Measurements from ENCODE around the gene PRRG2. TPM values are rescaled to one million over a fixed set of nuclear protein-coding genes. Genes with fewer than 3 reads are reported as not detected.
A peak's percentile ranks its signal among the peaks of the same experiment; 100 is the strongest.

The PRRG2 gene
- total and polyA plus RNA-seq, 2 experiments from 2014 or later, result 2.0 to 3.8 TPM

GRCh38 chr19:49609499-49610092 lies 28.5 kb downstream of the PRRG2 start (continued):
- TF ChIP-seq ETS1 (IDR thresholded peaks at IDR 0.05) (no peak), STAT1 (IDR thresholded peaks at IDR 0.05; ENCODE audit: unreplicated experiment) (no peak), ZNF114 (CRISPR knock-in tag; IDR thresholded peaks at IDR 0.05) (no peak), EZH2phosphoT487 (IDR thresholded peaks at IDR 0.05; ENCODE audit: unreplicated experiment) (no peak), ZNF331 (CRISPR knock-in tag; IDR thresholded peaks at IDR 0.05; ENCODE audit: low read depth) (no peak), CREB1 (CRISPR knock-in tag; IDR thresholded peaks at IDR 0.05; ENCODE audit: low read depth) (no peak)

- no peak overlapping the region for H3K4me2 ChIP-seq
- DNase-seq (ENCODE audit: low spot score), result no peak
- no peaks in the 10 kb centered on the region for H3K9me2 ChIP-seq (ENCODE audit: insufficient read depth)
- H3K4me3 Mint-ChIP-seq, result no peak overlapping the region
- peaks cover 8% of the 10 kb centered on the region for H3K27me3 Mint-ChIP-seq (ENCODE audit: insufficient read depth, low read depth, poor library complexity)
- no peak overlapping the region for H3K27ac ChIP-seq (ENCODE audit: low read depth)
- no peak overlapping the region for H3K27ac Mint-ChIP-seq
- peaks cover 77% of the 10 kb centered on the region for H3K36me3 Mint-ChIP-seq (ENCODE audit: low read depth)
- ATAC-seq, result no peak
- peaks cover 60% of the 10 kb centered on the region for H3K79me2 ChIP-seq (replicated peaks; ENCODE audit: insufficient read depth)
- no peak for TF ChIP-seq ETS1 (IDR thresholded peaks at IDR 0.05)
- H3F3A ChIP-seq (replicated peaks; ENCODE audit: low read depth), result peaks cover 19% of the 10 kb centered on the region
- H3K9me3 Mint-ChIP-seq, result no peaks in the 10 kb centered on the region
- no peaks in the 10 kb centered on the region for H3K4me1 Mint-ChIP-seq
- H4K20me1 ChIP-seq (replicated peaks; ENCODE audit: insufficient read depth), result peaks cover 46% of the 10 kb centered on the region
- H3K27me3 ChIP-seq (ENCODE audit: insufficient read depth), result no peaks in the 10 kb centered on the region
- no peak overlapping the region for H3K4me3 ChIP-seq
- no peaks in the 10 kb centered on the region; the same call in 1 of the 2 replicates for H3K4me1 ChIP-seq (ENCODE audit: insufficient read depth)
- H2AFZ ChIP-seq, result no peak overlapping the region
- peaks cover 13% of the 10 kb centered on the region for H3K36me3 ChIP-seq (ENCODE audit: insufficient read depth)
Observed at GRCh38 chr19:49613374-49613773, 32.3 kb downstream of the PRRG2 start.

- peaks cover 51% of the 10 kb centered on the region for H3K79me2 ChIP-seq (replicated peaks; ENCODE audit: insufficient read depth)
- H2AFZ ChIP-seq, result no peak overlapping the region
- peaks cover 46% of the 10 kb centered on the region for H4K20me1 ChIP-seq (replicated peaks; ENCODE audit: insufficient read depth)
- H3K36me3 ChIP-seq (ENCODE audit: insufficient read depth), result peaks cover 17% of the 10 kb centered on the region
- H3K4me3 Mint-ChIP-seq, result no peak overlapping the region
- no peaks in the 10 kb centered on the region for H3K4me1 Mint-ChIP-seq
- no peaks in the 10 kb centered on the region for H3K9me3 Mint-ChIP-seq
- peak in 1 of 2 experiments; percentile 16; a peak in 1 of 4 replicates for TF ChIP-seq CTCF (conservative IDR thresholded peaks at IDR 0.05; ENCODE audit: low read depth in 2 of 2)
- TF ChIP-seq NANOG (IDR thresholded peaks at IDR 0.05; ENCODE audit: borderline replicate concordance), result no peak
- no peak for TF ChIP-seq POLR2AphosphoS5 (IDR thresholded peaks at IDR 0.05; ENCODE audit: low read depth)
- no peak for TF ChIP-seq ZNF331 (CRISPR knock-in tag; IDR thresholded peaks at IDR 0.05; ENCODE audit: low read depth)
- TF ChIP-seq ETS1 (IDR thresholded peaks at IDR 0.05), result no peak
- no peak for TF ChIP-seq EZH2phosphoT487 (IDR thresholded peaks at IDR 0.05; ENCODE audit: unreplicated experiment)
- no peak overlapping the region; the same call in 1 of the 2 replicates for H3K27ac Mint-ChIP-seq
- no peaks in the 10 kb centered on the region; the same call in 1 of the 2 replicates for H3K4me1 ChIP-seq (ENCODE audit: insufficient read depth)
- H3K36me3 Mint-ChIP-seq (ENCODE audit: low read depth), result peaks cover 77% of the 10 kb centered on the region
- no peak overlapping the region for H3K4me3 ChIP-seq
- no peak overlapping the region for H3K27ac ChIP-seq (ENCODE audit: low read depth)
- no peak overlapping the region for H3K4me2 ChIP-seq
- peaks cover 16% of the 10 kb centered on the region for H3F3A ChIP-seq (replicated peaks; ENCODE audit: low read depth)
- ATAC-seq (peak; percentile 20; the same call in 1 of the 3 replicates), DNase-seq (ENCODE audit: low spot score) (no peak)
- H3K9me2 ChIP-seq (ENCODE audit: insufficient read depth), result no peaks in the 10 kb centered on the region
- H3K27me3 ChIP-seq (ENCODE audit: insufficient read depth), result no peaks in the 10 kb centered on the region
- peaks cover 8% of the 10 kb centered on the region for H3K27me3 Mint-ChIP-seq (ENCODE audit: insufficient read depth, low read depth, poor library complexity)
Observed at GRCh38 chr19:49614096-49614833, 33.1 kb downstream of the PRRG2 start.
